Measurements from ENCODE around the gene CARMIL1. TPM values are rescaled to one million over a fixed set of nuclear protein-coding genes. Genes with fewer than 3 reads are reported as not detected.

Gene CARMIL1
- total RNA-seq, 1 donor from 2014 or later, result 14.5 TPM

DNA sequence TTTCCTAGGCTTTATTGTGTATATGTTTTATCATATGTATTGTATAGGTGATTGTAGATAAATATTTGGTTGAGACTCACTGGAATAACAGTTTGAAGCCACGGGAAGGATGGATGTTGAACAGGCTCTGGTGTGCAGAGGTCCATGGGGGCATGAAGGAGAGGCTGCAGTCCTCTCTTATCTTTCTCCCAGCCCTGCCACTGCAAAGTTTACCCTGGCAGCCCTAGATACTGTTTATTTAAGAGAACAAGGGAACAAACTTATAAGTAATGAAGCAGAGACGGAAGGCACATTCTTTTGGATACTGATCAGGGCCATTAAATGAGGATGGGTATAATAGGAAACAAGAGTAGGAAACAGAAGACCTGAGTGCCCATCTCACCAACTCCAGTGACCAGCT, 269.3 kb downstream of the CARMIL1 start:
- no peaks in the 10 kb centered on the region for H3K36me3 Mint-ChIP-seq (ENCODE audit: low read depth)
- no peaks in the 10 kb centered on the region for H3K9me3 Mint-ChIP-seq (ENCODE audit: low read depth)
- no peak for DNase-seq (ENCODE audit: low spot score)
- H3K4me3 Mint-ChIP-seq (ENCODE audit: unreplicated experiment), result no peak overlapping the region
- H3K27ac Mint-ChIP-seq (ENCODE audit: unreplicated experiment), result no peak overlapping the region
- H3K27me3 Mint-ChIP-seq (ENCODE audit: low read depth), result no peaks in the 10 kb centered on the region
- TF ChIP-seq, protein P1, sequence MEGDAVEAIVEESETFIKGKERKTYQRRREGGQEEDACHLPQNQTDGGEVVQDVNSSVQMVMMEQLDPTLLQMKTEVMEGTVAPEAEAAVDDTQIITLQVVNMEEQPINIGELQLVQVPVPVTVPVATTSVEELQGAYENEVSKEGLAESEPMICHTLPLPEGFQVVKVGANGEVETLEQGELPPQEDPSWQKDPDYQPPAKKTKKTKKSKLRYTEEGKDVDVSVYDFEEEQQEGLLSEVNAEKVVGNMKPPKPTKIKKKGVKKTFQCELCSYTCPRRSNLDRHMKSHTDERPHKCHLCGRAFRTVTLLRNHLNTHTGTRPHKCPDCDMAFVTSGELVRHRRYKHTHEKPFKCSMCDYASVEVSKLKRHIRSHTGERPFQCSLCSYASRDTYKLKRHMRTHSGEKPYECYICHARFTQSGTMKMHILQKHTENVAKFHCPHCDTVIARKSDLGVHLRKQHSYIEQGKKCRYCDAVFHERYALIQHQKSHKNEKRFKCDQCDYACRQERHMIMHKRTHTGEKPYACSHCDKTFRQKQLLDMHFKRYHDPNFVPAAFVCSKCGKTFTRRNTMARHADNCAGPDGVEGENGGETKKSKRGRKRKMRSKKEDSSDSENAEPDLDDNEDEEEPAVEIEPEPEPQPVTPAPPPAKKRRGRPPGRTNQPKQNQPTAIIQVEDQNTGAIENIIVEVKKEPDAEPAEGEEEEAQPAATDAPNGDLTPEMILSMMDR (IDR thresholded peaks at IDR 0.05), result no peak
- H3K4me1 Mint-ChIP-seq (ENCODE audit: low read depth), result peaks cover 2% of the 10 kb centered on the region

DNA sequence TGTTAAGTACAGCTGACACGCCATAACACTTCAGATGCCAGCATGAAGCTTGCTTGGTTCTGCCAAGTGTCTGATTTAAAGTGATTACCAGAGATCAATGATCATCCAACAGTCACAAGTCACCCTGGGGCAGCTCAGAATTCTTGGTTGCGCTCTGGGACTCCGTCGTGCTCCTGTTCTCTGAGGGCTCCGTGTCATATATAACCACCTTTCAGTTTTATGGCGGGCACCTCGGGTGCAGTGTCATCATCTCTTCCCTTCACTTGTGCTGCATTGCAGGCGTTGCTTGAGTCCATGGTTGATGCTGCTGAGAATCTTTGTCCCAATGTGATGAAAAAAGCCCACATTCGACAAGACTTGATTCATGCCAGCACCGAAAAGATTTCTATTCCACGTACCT, 271.5 kb downstream of the CARMIL1 start:
- H3K27me3 Mint-ChIP-seq (ENCODE audit: low read depth), result no peaks in the 10 kb centered on the region
- no peaks in the 10 kb centered on the region for H3K4me1 Mint-ChIP-seq (ENCODE audit: low read depth)
- H3K9me3 Mint-ChIP-seq (ENCODE audit: low read depth), result no peaks in the 10 kb centered on the region
- no peaks in the 10 kb centered on the region for H3K36me3 Mint-ChIP-seq (ENCODE audit: low read depth)
- TF ChIP-seq, protein P1 (IDR thresholded peaks at IDR 0.05), result no peak
- no peak overlapping the region for H3K4me3 Mint-ChIP-seq (ENCODE audit: unreplicated experiment)
- no peak for DNase-seq (ENCODE audit: low spot score)
- no peak overlapping the region for H3K27ac Mint-ChIP-seq (ENCODE audit: unreplicated experiment)

DNA sequence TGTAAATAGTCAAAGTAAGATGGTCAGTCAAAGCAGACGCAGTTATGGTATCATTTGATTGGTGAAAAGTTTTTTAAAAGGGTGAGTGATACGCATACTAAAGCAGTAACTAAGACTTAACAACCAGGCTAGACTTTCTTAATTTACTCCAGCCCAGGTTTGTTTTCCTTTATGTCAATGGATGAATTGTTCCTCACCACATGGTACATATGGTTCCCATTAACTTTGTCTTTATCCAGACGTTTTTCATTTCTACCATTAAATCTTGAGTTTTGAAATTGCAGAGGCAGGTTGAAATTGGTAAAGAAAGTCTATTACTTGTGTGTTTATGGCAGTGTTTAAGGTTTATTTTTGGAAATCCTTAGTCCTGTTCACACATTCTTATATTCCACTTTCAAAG, 274.3 kb downstream of the CARMIL1 start:
- no peaks in the 10 kb centered on the region for H3K36me3 Mint-ChIP-seq (ENCODE audit: low read depth)
- H3K4me1 Mint-ChIP-seq (ENCODE audit: low read depth), result peaks cover 3% of the 10 kb centered on the region
- H3K9me3 Mint-ChIP-seq (ENCODE audit: low read depth), result no peaks in the 10 kb centered on the region
- H3K27ac Mint-ChIP-seq (ENCODE audit: unreplicated experiment), result no peak overlapping the region
- H3K4me3 Mint-ChIP-seq (ENCODE audit: unreplicated experiment), result no peak overlapping the region
- no peak for DNase-seq (ENCODE audit: low spot score)
- no peaks in the 10 kb centered on the region for H3K27me3 Mint-ChIP-seq (ENCODE audit: low read depth)
- TF ChIP-seq, protein P1 (IDR thresholded peaks at IDR 0.05), result no peak

DNA sequence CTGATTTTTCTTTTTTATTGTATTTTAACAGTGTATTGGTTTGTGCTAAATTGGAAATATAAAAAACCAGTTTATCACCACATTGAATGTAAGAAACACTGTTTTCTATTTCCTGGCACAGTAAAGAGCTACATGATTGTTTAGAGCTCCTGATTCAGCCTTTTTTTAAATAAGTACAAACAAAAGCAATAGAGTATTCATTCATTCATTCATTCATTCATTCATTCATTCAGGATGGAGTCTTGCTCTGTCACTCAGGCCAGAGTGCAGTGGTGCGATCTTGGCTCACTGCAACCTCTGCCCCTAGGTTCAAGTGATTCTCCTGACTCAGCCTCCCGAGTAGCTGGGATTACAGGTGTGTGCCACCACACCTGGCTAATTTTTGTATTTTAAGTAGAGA, 276.0 kb downstream of the CARMIL1 start:
- peaks cover 3% of the 10 kb centered on the region for H3K4me1 Mint-ChIP-seq (ENCODE audit: low read depth)
- no peak overlapping the region for H3K4me3 Mint-ChIP-seq (ENCODE audit: unreplicated experiment)
- H3K9me3 Mint-ChIP-seq (ENCODE audit: low read depth), result no peaks in the 10 kb centered on the region
- H3K27me3 Mint-ChIP-seq (ENCODE audit: low read depth), result no peaks in the 10 kb centered on the region
- TF ChIP-seq, protein P1 (IDR thresholded peaks at IDR 0.05), result no peak
- peaks cover 2% of the 10 kb centered on the region for H3K36me3 Mint-ChIP-seq (ENCODE audit: low read depth)
- DNase-seq (ENCODE audit: low spot score), result no peak
- H3K27ac Mint-ChIP-seq (ENCODE audit: unreplicated experiment), result no peak overlapping the region

DNA sequence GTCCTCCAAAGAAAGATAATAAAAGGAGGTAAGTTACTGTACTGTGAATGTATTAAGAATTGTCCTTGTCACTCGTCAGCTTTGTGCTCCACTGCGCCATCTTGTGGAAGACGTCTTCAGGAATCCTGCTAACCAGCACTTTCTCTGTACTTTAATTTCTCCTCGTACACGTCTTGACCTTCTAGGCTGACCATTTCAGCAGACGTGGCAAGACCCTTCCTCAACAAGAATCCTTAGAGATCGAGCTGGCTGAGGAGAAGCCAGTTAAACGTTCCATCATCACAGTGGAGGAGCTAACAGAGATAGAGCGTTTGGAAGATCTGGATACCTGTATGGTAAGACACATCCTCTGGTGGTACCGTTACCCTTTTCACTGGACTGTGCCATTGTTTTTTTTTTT, 277.3 kb downstream of the CARMIL1 start:
- H3K36me3 Mint-ChIP-seq (ENCODE audit: low read depth), result peaks cover 2% of the 10 kb centered on the region
- TF ChIP-seq, protein P1 (IDR thresholded peaks at IDR 0.05), result peak; percentile 97
- DNase-seq (ENCODE audit: low spot score), result no peak
- no peaks in the 10 kb centered on the region for H3K9me3 Mint-ChIP-seq (ENCODE audit: low read depth)
- no peak overlapping the region for H3K27ac Mint-ChIP-seq (ENCODE audit: unreplicated experiment)
- peaks cover 3% of the 10 kb centered on the region for H3K4me1 Mint-ChIP-seq (ENCODE audit: low read depth)
- no peaks in the 10 kb centered on the region for H3K27me3 Mint-ChIP-seq (ENCODE audit: low read depth)
- H3K4me3 Mint-ChIP-seq (ENCODE audit: unreplicated experiment), result no peak overlapping the region

Data from chondrocyte (in vitro differentiated cells).